ENCODE data around the gene TAF11L5. TPM values are rescaled to one million over a fixed set of nuclear protein-coding genes. Genes with fewer than 3 reads are reported as not detected.

The TAF11L5 gene
- total and polyA plus RNA-seq, 2 of the 8 experiments (the other 6 are each of a cell fraction or from before 2014, with no cell fraction given), result not detected

DNA sequence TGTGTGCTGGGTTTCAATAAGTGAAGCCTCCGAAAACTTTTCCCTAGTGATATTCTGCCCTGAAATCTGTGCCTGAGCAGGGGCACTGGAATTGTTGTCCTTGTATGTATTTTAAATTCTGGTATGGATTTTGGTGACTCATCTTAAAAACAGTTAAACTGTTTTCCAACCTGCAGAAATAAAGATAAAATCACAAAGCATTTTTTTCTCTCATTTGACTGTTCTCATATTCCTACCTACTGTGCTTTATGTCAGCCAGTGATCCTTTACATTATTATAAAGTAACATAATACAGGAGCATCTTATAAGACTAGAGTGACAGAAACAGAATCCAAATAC is 37.9 kb upstream of the TAF11L5 start:
- Histone ChIP-seq H3K27ac (ENCODE audit: low read depth, low read length) (no peak overlapping the region), H3K9ac (replicated peaks in 1 of 4; ENCODE audit: extremely low read depth in 1 of 4, low read depth in 3 of 4, low read length in 3 of 4) (no peak overlapping the region), H4K8ac (ENCODE audit: extremely low read depth, insufficient read depth, low read length) (no peak overlapping the region), H3K4me3 (ENCODE audit: extremely low read depth in 1 of 4, insufficient read depth in 2 of 4, low read depth in 3 of 4, low read length in 4 of 4) (no peak overlapping the region), H2BK20ac (ENCODE audit: low read length) (no peak overlapping the region), H3K79me2 (ENCODE audit: control insufficient read depth in 1 of 2, insufficient read depth in 2 of 2, low read length in 2 of 2) (no peaks in the 10 kb centered on the region), H3K79me1 (ENCODE audit: low read depth, low read length) (no peaks in the 10 kb centered on the region), H3K18ac (ENCODE audit: extremely low read depth, low read length) (no peak overlapping the region), H2BK15ac (ENCODE audit: low read length) (no peak overlapping the region), H3K36me3 (ENCODE audit: control insufficient read depth in 2 of 4, insufficient read depth in 4 of 4, low read length in 3 of 4) (no peaks in the 10 kb centered on the region), H3K14ac (ENCODE audit: insufficient read length) (no peak overlapping the region), H3K4me1 (replicated peaks in 1 of 4; ENCODE audit: control insufficient read depth in 3 of 4, insufficient read depth in 4 of 4, low read length in 3 of 4) (no peaks in the 10 kb centered on the region), H4K5ac (ENCODE audit: insufficient read length, low read depth, low read length) (no peak overlapping the region), H2BK5ac (ENCODE audit: low read depth, low read length) (no peak overlapping the region), H3K4ac (replicated peaks; ENCODE audit: insufficient read length, low read depth, low read length) (no peak overlapping the region), H3K27me3 (replicated peaks in 1 of 4; ENCODE audit: control insufficient read depth in 3 of 4, extremely low read depth in 1 of 4, insufficient read depth in 3 of 4, low read length in 3 of 4) (no peaks in the 10 kb centered on the region), H2AK5ac (ENCODE audit: low read depth, low read length) (no peak overlapping the region), H3K56ac (replicated peaks; ENCODE audit: insufficient read length, low read depth, low read length) (no peak overlapping the region), H4K20me1 (replicated peaks in 1 of 2; ENCODE audit: control insufficient read depth in 1 of 2, insufficient read depth in 2 of 2, low read length in 2 of 2) (no peaks in the 10 kb centered on the region), H3K9me3 (ENCODE audit: insufficient read depth in 2 of 2, low read depth in 1 of 2, low read length in 1 of 2) (no peaks in the 10 kb centered on the region), H2BK12ac (ENCODE audit: low read depth, low read length) (no peak overlapping the region), H2AFZ (ENCODE audit: low read length) (no peak overlapping the region), H3K23me2 (ENCODE audit: low read depth, low read length) (no peaks in the 10 kb centered on the region), H3K23ac (ENCODE audit: insufficient read length) (no peak overlapping the region), H4K91ac (replicated peaks; ENCODE audit: insufficient read length, low read length) (no peak overlapping the region), H3K4me2 (ENCODE audit: insufficient read depth in 1 of 2, low read depth in 2 of 2, low read length in 2 of 2) (no peak overlapping the region), H2BK120ac (replicated peaks; ENCODE audit: low read depth, low read length) (no peak overlapping the region)
- WGBS, 2 experiments (ENCODE audit: extremely low coverage in 1 of 2, insufficient coverage in 1 of 2, insufficient read length in 1 of 2, insufficient replicate concordance in 2 of 2, low coverage in 1 of 2, low lambda C conversion rate in 2 of 2, missing lambda C conversion rate in 1 of 2), result 100% methylated on average over 1 of the region's 1 CpG; no CpG with 5 or more reads in 1 of the 2 experiments
- CTCF ChIA-PET (ENCODE audit: partially characterized antibody), result no interaction called here
- TF ChIP-seq YY1 (IDR thresholded peaks at IDR 0.05; ENCODE audit: low read depth, low read length) (no peak), TBP (IDR thresholded peaks at IDR 0.05; ENCODE audit: low read depth, low read length) (no peak), NANOG (IDR thresholded peaks at IDR 0.05; ENCODE audit: insufficient read depth, low read depth, low read length, poor library complexity, severe bottlenecking) (no peak), POLR2A (IDR thresholded peaks at IDR 0.05; ENCODE audit: control extremely low read depth in 1 of 2, low read depth in 2 of 2, low read length in 2 of 2) (no peak), RNF2 (IDR thresholded peaks at IDR 0.05; ENCODE audit: borderline replicate concordance, low read depth, low read length, missing control alignments, poor library complexity, severe bottlenecking) (no peak), TAF1 (IDR thresholded peaks at IDR 0.05; ENCODE audit: low read depth, low read length) (no peak), EP300 (IDR thresholded peaks at IDR 0.05; ENCODE audit: borderline replicate concordance in 1 of 2, low read depth in 2 of 2, low read length in 2 of 2) (no peak)
- TF ChIP-seq, protein P1, sequence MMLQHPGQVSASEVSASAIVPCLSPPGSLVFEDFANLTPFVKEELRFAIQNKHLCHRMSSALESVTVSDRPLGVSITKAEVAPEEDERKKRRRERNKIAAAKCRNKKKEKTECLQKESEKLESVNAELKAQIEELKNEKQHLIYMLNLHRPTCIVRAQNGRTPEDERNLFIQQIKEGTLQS (IDR thresholded peaks at IDR 0.05; ENCODE audit: insufficient read depth, low read depth, low read length), result no peak
- POLR2A ChIA-PET (ENCODE audit: partially characterized antibody), result no interaction called here
- FAIRE-seq (no peak), DNase-seq (ENCODE audit: low read depth in 1 of 2, low spot score in 2 of 2) (no peak)

All from H1 (cell line).